ENCODE measurements around the gene VANGL2. TPM values are rescaled to one million over a fixed set of nuclear protein-coding genes. Genes with fewer than 3 reads are reported as not detected.

VANGL2 gene
- total RNA-seq, 2 donors from 2014 or later = 9.7 to 13.6 TPM

GRCh38 chr1:160411271-160412027 is 11.1 kb downstream of the VANGL2 start:
- H3K9me3 ChIP-seq = no peaks in the 10 kb centered on the region
- 44% methylated on average over 6 of the region's 6 CpGs for WGBS
- H3K4me3 ChIP-seq = no peak overlapping the region
- no peaks in the 10 kb centered on the region for H3K36me3 ChIP-seq
- H3K27ac ChIP-seq = peak overlapping the region in 1 of 2 donors; percentile 60
- H3K4me1 ChIP-seq (replicated peaks) = no peaks in the 10 kb centered on the region
- TF ChIP-seq CTCF (IDR thresholded peaks at IDR 0.05) = no peak
- TF ChIP-seq POLR2AphosphoS5 (IDR thresholded peaks at IDR 0.05) = no peak
- TF ChIP-seq POLR2A (IDR thresholded peaks at IDR 0.05) = no peak
- DNase-seq (ENCODE audit: low spot score) = no peak
- no peaks in the 10 kb centered on the region for H3K27me3 ChIP-seq (replicated peaks; ENCODE audit: insufficient read depth)
- intact Hi-C loops (cut with DNase I) = no loop called here

- Histone ChIP-seq H3K27ac (no peak overlapping the region), H3K36me3 (no peaks in the 10 kb centered on the region), H3K4me1 (replicated peaks) (no peaks in the 10 kb centered on the region), H3K4me3 (no peak overlapping the region), H3K27me3 (replicated peaks; ENCODE audit: insufficient read depth) (no peaks in the 10 kb centered on the region), H3K9me3 (no peaks in the 10 kb centered on the region)
- WGBS = 69% methylated on average over 3 of the region's 3 CpGs
- DNase-seq (ENCODE audit: low spot score) = no peak
- TF ChIP-seq CTCF (IDR thresholded peaks at IDR 0.05) = no peak
- no peak for TF ChIP-seq POLR2A (IDR thresholded peaks at IDR 0.05)
- TF ChIP-seq POLR2AphosphoS5 (IDR thresholded peaks at IDR 0.05) = no peak
- intact Hi-C loops (cut with DNase I) = no loop called here
These were observed 11.6 kb downstream of the VANGL2 start for GRCh38 chr1:160412028-160412362.

GRCh38 chr1:160413716-160414115 is 13.4 kb downstream of the VANGL2 start:
- no peak for DNase-seq (ENCODE audit: low spot score)
- no peak overlapping the region for H3K4me3 ChIP-seq
- no peaks in the 10 kb centered on the region for H3K9me3 ChIP-seq
- H3K27me3 ChIP-seq (replicated peaks; ENCODE audit: insufficient read depth) = no peaks in the 10 kb centered on the region
- no peak overlapping the region for H3K27ac ChIP-seq
- intact Hi-C loops (cut with DNase I) = no loop called here
- WGBS = 87% methylated on average over 3 of the region's 3 CpGs
- TF ChIP-seq POLR2A (IDR thresholded peaks at IDR 0.05) = no peak
- no peak for TF ChIP-seq CTCF (IDR thresholded peaks at IDR 0.05)
- TF ChIP-seq POLR2AphosphoS5 (IDR thresholded peaks at IDR 0.05) = no peak
- no peaks in the 10 kb centered on the region for H3K4me1 ChIP-seq (replicated peaks)
- H3K36me3 ChIP-seq = no peaks in the 10 kb centered on the region

GRCh38 chr1:160414881-160415280 is 14.5 kb downstream of the VANGL2 start:
- 79% methylated on average over 2 of the region's 2 CpGs for WGBS
- no peaks in the 10 kb centered on the region for H3K4me1 ChIP-seq (replicated peaks)

More at GRCh38 chr1:160414881-160415280, 14.5 kb downstream of the VANGL2 start:
- no peak for TF ChIP-seq POLR2AphosphoS5 (IDR thresholded peaks at IDR 0.05)
- no peak for TF ChIP-seq CTCF (IDR thresholded peaks at IDR 0.05)
- TF ChIP-seq POLR2A (IDR thresholded peaks at IDR 0.05) = no peak
- Histone ChIP-seq H3K36me3 (peaks cover 0 to 5% of the 10 kb centered on the region in 2 donors), H3K4me3 (no peak overlapping the region), H3K27me3 (replicated peaks; ENCODE audit: insufficient read depth) (no peaks in the 10 kb centered on the region), H3K9me3 (no peaks in the 10 kb centered on the region), H3K27ac (no peak overlapping the region)
- intact Hi-C loops (cut with DNase I) = no loop called here
- DNase-seq (ENCODE audit: low spot score) = no peak

All from prostate gland (tissue), 2 donors.